ENCODE measurements around the gene VRK2. TPM values are rescaled to one million over a fixed set of nuclear protein-coding genes. Genes with fewer than 3 reads are reported as not detected.
"Not testable (repeated sequence)": the region's sequence is repeated elsewhere in the genome, so short reads cannot be mapped to it uniquely, and the experiment has no call there.

Gene VRK2
- total and polyA plus RNA-seq, 8 donors, result 4.7 to 18.1 (median 13.3) TPM

DNA sequence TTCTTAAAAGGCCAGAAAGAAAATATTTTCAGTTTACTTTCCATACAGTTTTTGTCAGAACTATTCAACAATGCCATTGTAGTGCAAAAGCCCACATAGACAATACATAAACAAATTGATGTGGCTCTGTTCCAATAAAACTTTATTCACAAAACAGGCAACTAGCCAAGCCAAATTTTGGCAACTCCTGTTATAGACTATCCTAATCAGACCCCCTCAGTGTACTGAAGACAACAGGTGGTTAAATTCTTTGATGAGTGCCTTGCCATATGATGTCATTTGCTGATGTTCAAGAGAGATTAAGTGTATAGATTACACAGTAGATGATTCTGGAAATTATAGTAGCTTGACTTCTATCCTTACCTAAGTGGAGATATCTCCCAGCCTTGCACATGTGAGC is 111.1 kb downstream of the VRK2 start:
- Histone ChIP-seq H3K4me3 (no peak overlapping the region), H3K27me3 (no peaks in the 10 kb centered on the region), H3K27ac (no peak overlapping the region), H3K4me1 (peaks cover 0 to 5% (median 0%) of the 10 kb centered on the region in 3 donors), H3K36me3 (peaks cover 0 to 27% (median 6%) of the 10 kb centered on the region in 3 donors), H3K9me3 (no peaks in the 10 kb centered on the region)
- ATAC-seq (no peak), DNase-seq (no peak), FAIRE-seq (no peak)
- TF ChIP-seq, protein P1, sequence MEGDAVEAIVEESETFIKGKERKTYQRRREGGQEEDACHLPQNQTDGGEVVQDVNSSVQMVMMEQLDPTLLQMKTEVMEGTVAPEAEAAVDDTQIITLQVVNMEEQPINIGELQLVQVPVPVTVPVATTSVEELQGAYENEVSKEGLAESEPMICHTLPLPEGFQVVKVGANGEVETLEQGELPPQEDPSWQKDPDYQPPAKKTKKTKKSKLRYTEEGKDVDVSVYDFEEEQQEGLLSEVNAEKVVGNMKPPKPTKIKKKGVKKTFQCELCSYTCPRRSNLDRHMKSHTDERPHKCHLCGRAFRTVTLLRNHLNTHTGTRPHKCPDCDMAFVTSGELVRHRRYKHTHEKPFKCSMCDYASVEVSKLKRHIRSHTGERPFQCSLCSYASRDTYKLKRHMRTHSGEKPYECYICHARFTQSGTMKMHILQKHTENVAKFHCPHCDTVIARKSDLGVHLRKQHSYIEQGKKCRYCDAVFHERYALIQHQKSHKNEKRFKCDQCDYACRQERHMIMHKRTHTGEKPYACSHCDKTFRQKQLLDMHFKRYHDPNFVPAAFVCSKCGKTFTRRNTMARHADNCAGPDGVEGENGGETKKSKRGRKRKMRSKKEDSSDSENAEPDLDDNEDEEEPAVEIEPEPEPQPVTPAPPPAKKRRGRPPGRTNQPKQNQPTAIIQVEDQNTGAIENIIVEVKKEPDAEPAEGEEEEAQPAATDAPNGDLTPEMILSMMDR (IDR thresholded peaks at IDR 0.05), result no peak
- intact Hi-C loops (cut with DNase I), result no loop called here

DNA sequence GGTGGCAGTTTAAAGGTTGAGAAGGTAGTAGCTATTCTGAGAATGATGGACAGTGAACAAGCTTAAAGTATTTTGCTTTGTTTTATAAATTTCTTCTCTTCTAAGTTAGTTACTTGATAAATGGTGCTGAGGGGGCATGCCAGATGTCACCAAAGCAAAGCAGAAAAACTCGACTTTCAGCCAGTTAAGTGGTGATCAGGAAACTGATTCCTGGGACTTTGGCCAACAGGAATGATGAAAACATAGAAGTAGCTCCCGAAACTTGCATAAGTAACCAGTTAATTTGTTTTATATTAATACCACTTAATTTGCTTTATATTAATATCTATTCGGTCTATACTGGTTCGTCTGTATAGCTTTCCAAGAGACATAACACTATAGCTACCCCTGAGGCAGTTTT is 111.9 kb downstream of the VRK2 start:
- peaks cover 0 to 27% (median 6%) of the 10 kb centered on the region in 3 donors for H3K36me3 ChIP-seq
- WGBS, 2 donors, result 63 to 67% methylated on average over 4 of the region's 4 CpGs
- no peak overlapping the region for H3K27ac ChIP-seq
- H3K9me3 ChIP-seq, result no peaks in the 10 kb centered on the region
- no peak for FAIRE-seq
- TF ChIP-seq, protein P1 (IDR thresholded peaks at IDR 0.05), result no peak
- H3K27me3 ChIP-seq, result no peaks in the 10 kb centered on the region
- peaks cover 0 to 5% (median 0%) of the 10 kb centered on the region in 3 donors for H3K4me1 ChIP-seq
- no peak overlapping the region for H3K4me3 ChIP-seq
- intact Hi-C loops (cut with DNase I), result no loop called here
- no peak for ATAC-seq
- no peak for DNase-seq

DNA sequence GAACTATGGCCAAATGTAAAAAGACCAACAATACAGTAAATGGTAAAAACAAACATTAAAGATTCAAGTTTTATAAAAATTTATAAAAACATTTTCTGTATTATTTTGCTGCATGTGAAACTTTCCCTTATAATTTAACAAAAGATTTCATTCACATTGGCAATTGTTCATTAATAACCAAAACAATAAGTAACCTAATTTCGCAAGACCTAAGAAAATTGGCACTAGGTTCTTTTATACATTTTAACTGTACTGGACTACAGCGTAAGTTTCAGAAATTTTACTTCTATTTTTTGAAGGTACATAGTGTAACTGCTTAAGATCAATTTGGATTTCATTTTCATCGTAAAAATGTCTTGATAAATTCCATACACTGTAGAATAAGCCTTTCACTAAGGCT is 117.3 kb downstream of the VRK2 start:
- no peak for ATAC-seq
- H3K4me1 ChIP-seq, result no peaks in the 10 kb centered on the region
- H3K4me3 ChIP-seq, result no peak overlapping the region
- H3K36me3 ChIP-seq, result peaks cover 0 to 29% (median 6%) of the 10 kb centered on the region in 3 donors
- DNase-seq, result no peak
- intact Hi-C loops (cut with DNase I), result no loop called here
- no peaks in the 10 kb centered on the region for H3K9me3 ChIP-seq
- TF ChIP-seq, protein P1 (IDR thresholded peaks at IDR 0.05), result no peak
- no peak overlapping the region for H3K27ac ChIP-seq
- FAIRE-seq, result peak; percentile 57
- no peaks in the 10 kb centered on the region for H3K27me3 ChIP-seq
- WGBS, 2 donors, result 96% methylated on average over 3 of the region's 3 CpGs

DNA sequence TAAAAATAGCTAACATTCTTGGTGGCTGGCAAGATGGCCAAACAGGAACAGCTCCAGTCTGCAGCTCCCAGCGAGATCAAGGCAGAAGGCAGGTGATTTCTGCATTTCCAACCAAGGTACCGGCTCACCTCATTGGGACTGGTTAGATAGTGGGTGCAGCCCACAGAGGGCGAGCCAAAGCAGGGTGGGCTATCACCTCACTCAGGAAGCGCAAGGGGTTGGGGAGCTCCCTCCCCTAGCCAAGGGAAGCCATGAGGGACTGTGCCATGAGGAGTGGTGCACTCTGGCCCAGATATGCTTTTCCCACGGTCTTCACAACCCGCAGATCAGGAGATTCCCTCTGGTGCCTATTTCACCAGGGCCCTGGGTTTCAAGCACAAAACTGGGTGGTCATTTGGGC is 121.5 kb downstream of the VRK2 start:
- H3K4me1 ChIP-seq; H3K27me3 ChIP-seq; intact Hi-C loops (cut with DNase I); H3K9me3 ChIP-seq; H3K27ac ChIP-seq; H3K4me3 ChIP-seq; ATAC-seq; H3K36me3 ChIP-seq; FAIRE-seq: not testable (repeated sequence)
- peak in 2 of 6 donors; percentile 14 to 24 for DNase-seq
- 96 to 97% methylated on average over 6 of the region's 6 CpGs for WGBS, 2 donors

DNA sequence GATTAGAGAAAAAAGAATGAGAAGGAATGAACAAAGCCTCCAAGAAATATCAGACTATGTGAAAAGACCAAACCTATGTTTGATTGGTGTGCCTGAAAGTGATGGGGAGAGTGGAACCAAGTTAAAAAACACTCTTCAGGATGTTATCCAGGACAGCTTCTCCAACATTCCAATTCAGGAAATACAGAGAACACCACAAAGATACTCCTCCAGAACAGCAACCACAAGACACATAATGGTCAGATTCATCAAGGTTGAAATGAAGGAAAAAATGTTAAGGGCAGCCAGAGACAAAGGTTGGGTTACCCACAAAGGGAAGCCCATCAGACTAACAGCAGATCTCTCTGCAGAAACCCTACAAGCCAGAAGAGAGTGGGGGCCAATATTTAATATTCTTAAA is 123.2 kb downstream of the VRK2 start:
- H3K27ac ChIP-seq; H3K36me3 ChIP-seq; H3K9me3 ChIP-seq; H3K4me3 ChIP-seq; FAIRE-seq; H3K4me1 ChIP-seq; intact Hi-C loops (cut with DNase I); DNase-seq; ATAC-seq; H3K27me3 ChIP-seq: not testable (repeated sequence)

DNA sequence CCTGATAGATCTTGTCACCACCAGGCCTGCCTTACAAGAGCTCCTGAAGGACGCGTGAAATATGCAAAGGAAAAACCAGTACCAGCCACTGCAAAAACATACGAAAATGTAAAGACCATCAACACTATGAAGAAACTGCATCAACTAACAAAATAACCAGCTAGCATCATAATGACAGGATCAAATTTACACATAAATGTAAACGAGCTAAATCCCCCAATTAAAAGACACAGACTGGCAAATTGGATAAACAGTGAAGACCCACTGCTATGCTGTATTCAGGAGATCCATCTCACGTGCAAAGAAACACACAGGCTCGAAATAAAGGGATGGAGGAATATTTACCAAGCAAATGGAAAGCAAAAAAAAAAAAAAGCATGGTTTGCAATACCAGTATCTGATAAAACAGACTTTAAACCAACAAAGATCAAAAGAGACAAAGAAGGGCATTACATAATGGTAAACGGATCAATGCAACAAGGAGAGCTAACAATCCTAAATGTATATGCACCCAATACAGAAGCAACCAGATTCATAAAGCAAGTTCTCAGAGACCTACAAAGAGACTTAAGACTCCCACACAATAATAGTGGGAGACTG is 123.8 kb downstream of the VRK2 start:
- DNase-seq; H3K4me3 ChIP-seq; FAIRE-seq; H3K36me3 ChIP-seq; H3K9me3 ChIP-seq; H3K27me3 ChIP-seq; ATAC-seq; H3K4me1 ChIP-seq; intact Hi-C loops (cut with DNase I); H3K27ac ChIP-seq: not testable (repeated sequence)
- WGBS, 2 donors, result 93 to 95% methylated on average over 7 of the region's 7 CpGs

DNA sequence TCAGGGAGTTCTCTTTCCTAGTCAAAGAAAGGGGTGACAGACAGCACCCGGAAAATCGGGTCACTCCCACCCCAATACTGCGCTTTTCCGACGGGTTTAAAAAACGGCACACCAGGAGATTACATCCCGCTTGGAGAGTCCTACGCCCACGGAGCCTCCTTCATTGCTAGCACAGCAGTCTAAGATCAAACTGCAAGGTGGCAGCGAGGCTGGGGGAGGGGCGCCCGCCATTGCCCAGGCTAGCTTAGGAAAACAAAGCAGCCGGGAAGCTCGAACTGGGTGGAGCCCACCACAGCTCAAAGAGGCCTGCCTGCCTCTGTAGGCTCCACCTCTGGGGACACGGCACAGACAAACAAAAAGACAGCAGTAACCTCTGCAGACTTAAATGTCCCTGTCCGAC is 125.2 kb downstream of the VRK2 start:
- H3K36me3 ChIP-seq; H3K9me3 ChIP-seq; H3K4me3 ChIP-seq; H3K4me1 ChIP-seq; H3K27ac ChIP-seq; ATAC-seq; intact Hi-C loops (cut with DNase I); FAIRE-seq; H3K27me3 ChIP-seq: not testable (repeated sequence)
- peak in 2 of 6 donors; percentile 6 to 12 for DNase-seq
- 95 to 96% methylated on average over 15 to 16 of the region's 16 CpGs for WGBS, 2 donors

DNA sequence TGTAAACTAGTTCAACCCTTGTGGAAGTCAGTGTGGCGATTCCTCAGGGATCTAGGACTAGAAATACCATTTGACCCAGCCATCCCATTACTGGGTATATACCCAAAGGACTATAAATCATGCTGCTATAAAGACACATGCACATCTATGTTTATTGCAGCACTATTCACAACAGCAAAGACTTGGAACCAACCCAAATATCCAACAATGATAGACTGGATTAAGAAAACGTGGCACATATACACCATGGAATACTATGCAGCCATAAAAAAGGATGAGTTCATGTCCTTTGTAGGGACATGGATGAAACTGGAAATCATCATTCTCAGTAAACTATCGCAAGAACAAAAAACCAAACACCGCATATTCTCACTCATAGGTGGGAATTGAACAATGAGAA is 130.6 kb downstream of the VRK2 start:
- ATAC-seq; H3K27me3 ChIP-seq; intact Hi-C loops (cut with DNase I); H3K27ac ChIP-seq; H3K9me3 ChIP-seq; H3K4me1 ChIP-seq; H3K36me3 ChIP-seq; DNase-seq; FAIRE-seq; H3K4me3 ChIP-seq: not testable (repeated sequence)
- 72 to 87% methylated on average over 2 of the region's 4 CpGs for WGBS, 2 donors

DNA sequence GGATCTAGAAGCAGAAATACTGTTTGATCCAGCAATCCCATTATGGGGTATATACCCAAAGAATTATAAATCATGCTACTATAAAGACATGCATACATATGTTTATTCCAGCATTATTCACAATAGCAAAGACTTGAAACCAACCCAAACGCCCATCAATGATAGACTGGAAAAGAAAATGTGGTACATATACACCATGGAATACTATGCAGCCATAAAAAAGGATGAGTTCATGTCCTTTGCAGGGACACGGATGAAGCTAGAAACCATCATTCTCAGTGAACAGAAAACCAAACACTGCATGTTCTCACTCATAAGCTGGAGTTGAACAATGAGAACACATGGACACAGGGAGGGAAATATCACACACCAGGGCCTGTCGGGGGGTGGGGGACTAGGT is 133.6 kb downstream of the VRK2 start:
- DNase-seq; intact Hi-C loops (cut with DNase I); H3K4me1 ChIP-seq; H3K27ac ChIP-seq; H3K9me3 ChIP-seq; ATAC-seq; H3K36me3 ChIP-seq; FAIRE-seq; H3K27me3 ChIP-seq; H3K4me3 ChIP-seq: not testable (repeated sequence)
- WGBS, 2 donors, result 95 to 97% methylated on average over 3 of the region's 3 CpGs

All from pancreas (tissue), 10 donors.